Inflammatory macrophage (primary cell): Measurements from ENCODE around the gene TNRC18.
"Not testable (repeated sequence)": the region's sequence is repeated elsewhere in the genome, so short reads cannot be mapped to it uniquely, and the experiment has no call there.

Experiments used
- DNase-seq, 2 donors: peaks; one replicate each; pipeline ENCODE4 v3.0.0-alpha.2; 2020 to 2022

Gene TNRC18

DNA sequence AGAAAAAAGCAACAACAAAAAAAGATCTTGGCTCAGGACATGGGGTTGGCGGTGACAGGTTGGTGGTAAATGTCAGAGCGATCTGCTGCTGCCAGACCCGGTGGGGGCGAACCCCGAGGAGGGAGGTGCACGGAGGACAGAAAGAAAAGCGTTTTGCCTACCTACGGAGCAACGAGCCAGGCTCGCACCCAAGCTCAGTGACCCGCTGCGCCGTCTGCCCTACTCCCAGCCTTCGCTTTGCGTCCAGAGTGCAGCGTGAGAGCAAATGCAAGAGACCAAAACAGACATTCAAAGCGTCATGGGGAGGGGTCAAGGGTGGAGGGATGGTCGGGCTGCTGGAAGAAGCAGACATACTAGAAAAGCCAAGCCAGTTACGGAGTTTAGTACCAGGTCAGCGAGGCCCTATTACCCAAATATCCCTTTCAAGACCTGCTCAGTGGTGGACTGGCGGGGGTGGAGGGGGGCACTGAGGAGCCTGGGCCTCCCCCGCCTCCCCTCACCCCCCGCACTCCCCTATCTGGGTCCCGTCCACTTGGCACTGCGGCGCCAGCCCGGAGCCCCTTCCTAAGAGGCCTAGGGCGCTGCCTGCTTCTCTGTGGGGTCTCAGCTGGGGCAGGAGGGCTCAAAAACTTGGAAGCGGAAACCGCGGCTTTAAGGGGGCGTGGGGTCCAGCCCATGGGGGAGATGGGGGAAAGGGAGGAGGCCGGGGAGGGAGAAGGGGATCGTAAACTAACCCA, 74.0 kb downstream of the TNRC18 start:
- no peak for DNase-seq

GRCh38 chr7:5349005-5349380, 74.6 kb downstream of the TNRC18 start:
- no peak for DNase-seq

GRCh38 chr7:5348134-5349004, 75.3 kb downstream of the TNRC18 start:
- DNase-seq, result no peak

GRCh38 chr7:5345671-5346070, 78.0 kb downstream of the TNRC18 start:
- no peak for DNase-seq

- DNase-seq, result no peak
These were observed 78.5 kb downstream of the TNRC18 start for GRCh38 chr7:5345171-5345570.

GRCh38 chr7:5344342-5344741, 79.3 kb downstream of the TNRC18 start:
- DNase-seq, result no peak

DNA sequence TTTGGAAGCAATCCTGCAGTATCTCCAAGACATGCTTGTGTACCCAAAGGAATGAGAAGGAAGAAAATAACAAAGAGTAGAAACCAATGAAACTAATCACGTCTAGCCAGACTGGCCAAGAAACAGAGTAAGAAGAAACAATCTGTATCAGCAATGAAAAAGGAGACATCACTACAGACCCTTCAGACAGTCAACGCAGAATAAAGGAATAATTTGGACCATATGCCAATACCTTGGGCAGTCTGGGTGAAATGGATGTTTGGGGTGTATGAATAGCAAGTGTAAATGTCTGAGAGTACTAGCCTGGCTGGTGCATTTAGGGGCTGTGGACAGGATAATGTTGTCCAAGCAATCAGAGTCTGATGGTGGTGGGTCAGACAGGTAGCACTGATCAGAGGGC, 79.8 kb downstream of the TNRC18 start:
- DNase-seq, result no peak

- no peak for DNase-seq
These were observed 81.0 kb downstream of the TNRC18 start for GRCh38 chr7:5342631-5343030.

GRCh38 chr7:5339955-5340354, 83.7 kb downstream of the TNRC18 start:
- DNase-seq, result no peak

GRCh38 chr7:5337047-5337446, 86.6 kb downstream of the TNRC18 start:
- no peak for DNase-seq

- no peak for DNase-seq
These were observed 89.0 kb downstream of the TNRC18 start for GRCh38 chr7:5334671-5335070.

- DNase-seq, result no peak
These were observed 90.3 kb downstream of the TNRC18 start for GRCh38 chr7:5333121-5334045.

DNA sequence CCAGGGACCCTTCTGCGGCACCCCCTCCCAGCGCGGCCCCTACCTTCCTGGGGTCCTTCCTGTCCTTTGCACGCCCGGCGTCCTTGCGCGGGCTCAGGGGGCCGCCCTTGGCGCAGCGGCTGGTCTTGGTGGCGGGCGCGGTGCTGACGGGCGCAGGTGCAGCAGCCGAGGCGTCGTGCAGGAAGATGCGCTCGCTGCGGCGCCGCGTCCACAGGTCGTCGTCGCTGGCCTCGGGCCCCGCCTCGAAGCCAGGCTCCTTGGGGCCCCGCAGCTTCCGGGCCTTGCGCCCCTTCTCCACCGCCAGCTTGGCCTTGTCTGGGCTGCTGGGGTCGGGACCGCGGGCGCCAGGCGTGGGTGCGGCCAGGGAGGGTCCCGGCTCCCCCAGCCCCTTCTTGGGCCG, 91.1 kb downstream of the TNRC18 start:
- DNase-seq, result no peak

DNA sequence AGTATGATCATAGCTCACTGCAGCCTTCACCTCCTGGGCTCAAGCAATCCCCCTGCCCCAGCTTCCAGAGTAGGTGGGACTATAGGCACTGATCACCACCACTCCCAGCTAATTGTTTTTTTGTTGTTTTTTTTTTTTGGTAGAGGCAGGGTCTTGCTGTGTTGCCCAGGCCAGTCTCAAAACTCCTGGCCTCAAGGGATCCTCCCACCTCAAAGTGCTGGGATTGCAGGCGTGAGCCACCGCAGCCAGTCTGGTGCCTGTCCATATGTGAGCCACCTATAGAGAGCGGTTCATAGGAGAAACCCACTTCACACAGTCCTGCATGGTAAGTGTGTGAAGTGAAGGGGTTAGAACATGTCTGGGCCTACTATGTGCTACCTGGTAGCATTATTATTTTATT, 93.3 kb downstream of the TNRC18 start:
- no peak for DNase-seq

DNA sequence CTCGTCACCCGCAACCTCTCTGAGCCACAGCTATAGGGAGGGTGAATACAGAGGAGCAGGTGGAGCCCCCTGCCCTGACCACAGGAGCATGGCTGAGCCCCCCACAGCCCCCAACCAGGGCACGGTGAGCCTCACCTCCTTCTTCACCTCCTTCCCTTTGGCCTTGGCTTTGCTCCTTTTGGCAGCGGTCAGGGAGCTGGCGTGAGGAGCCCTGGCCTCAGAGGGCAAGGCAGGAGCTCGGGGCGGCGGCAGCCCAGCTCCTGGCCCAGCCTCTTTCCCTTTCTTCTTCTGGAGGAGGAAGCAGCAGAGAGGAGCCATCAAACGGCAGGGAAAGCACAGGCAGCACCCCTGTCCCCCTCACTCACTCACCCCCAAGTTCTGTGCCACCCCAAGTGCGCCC, 98.7 kb downstream of the TNRC18 start:
- DNase-seq, result no peak

DNA sequence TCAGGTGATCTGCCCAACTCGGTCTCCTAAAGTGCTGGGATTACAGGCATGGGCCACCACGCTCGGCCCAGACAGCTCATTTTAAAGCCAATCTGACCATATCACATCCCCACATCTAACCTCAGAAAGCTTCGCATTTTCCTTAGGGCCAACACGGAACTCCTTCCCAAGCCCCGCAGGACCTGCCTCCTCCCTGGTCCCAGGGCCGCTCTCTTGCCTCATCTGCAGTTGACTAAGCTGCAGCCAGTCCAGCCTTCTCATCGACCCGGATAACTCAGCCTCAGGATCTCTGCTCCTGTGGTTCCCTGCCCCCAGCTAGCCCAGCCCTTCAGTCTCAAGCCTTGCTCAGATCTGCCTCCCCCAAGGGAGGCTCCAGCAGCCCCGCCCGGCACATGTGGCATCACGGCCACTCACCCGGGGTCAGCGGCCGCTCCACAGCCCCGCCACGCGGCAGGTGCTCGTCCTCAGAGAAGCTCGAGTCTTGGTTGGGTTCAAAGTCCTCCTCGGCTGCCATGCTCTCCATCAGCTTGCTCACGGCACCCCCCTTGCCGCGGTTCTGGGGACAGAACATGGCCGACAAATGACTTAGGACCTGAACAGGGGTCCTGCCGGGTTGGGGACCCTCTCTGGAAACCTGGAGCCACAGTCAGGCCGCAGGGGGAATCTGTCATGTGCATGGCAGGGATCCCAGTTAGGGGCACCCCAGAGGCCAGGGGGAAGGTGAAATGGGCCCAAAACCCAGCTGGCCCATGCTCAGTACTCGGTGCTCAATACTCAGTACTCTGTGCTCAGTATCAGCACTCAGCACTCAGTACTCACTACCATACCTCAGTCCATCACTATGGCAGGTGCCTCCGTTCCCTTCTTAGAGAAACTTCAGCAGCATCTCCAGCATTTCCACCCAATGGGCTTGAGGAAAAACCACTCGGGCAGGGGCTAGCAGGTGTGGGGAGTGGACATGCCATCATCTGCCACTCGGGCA, 99.5 kb downstream of the TNRC18 start:
- DNase-seq, result not testable (repeated sequence)

DNA sequence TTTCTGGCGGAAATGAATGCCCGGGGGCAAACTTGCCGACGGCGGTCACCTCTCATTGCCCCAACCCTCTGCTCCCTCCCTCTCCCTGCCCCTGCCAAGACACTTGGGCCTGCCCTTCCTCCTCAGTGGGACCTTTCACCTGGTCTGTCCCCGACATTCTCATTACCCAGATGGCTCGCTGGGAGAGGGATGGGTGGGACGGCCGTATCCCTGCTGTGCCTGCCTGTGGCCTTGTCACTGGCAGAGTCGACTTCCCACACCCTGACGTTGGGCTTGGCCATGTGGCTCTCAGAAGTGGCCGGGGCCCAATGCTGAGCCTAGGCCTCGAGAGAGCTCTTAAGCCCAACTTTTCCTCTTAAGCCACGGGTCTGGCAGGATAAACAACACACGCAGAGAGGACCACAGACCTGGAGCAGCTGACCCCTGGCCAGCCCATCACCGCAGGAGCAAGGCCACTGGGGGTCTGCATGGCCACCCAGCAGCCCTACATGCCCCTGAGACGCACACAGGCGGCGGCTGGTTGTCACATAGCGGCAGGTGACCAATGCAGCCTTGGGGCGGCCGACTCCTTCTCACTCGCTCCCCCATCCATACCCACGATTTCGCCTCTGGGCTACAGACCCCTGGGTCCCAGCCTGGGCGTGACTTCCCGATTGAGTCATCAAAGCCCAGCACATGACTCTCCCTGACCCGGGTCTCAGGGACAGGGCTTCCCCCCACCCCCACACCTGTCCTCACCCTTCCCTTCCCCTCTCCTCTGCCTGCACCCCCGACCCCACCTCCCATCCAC, 100.8 kb downstream of the TNRC18 start:
- DNase-seq, result no peak

- no peak for DNase-seq
These were observed 102.7 kb downstream of the TNRC18 start for GRCh38 chr7:5320802-5321396.

DNA sequence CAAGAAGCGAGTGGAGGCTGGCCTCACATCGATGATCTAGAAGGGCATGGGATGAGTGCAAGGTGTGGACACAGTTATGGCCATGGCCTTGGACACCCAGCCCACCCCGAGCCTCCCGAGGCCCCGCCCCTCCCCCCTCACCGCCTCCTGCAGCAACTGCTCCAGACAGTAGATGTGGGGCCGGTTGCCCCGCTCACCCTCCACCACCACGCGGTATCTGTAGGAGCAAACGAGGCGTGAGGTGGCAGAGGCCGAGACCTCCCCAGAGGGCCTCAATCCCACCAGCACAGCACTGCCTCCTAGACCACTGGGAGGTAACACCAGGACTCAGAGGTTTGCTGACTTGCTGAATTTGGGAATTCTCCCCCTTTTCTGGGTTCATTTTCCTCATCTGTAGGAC, 103.2 kb downstream of the TNRC18 start:
- DNase-seq, result no peak

DNA sequence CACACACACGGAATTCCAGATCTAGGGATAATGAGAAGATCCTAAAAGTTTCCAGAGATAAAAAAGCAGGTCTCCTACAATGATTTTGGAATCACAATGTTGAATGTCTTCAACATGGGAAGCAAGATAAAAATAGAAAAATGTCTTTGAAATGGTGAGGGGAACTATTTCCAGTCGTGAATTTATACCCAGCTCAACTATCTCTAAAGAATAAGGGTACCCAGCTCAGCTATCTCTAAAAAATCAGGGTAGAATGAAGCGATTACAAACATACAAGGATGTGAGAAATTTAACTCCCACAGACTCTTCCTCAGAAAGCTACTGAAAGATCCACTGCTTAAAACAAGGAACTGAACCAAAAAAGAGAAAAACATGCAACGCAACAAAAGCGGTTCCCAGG, 105.0 kb downstream of the TNRC18 start:
- peak in 1 of 2 donors; percentile 8 for DNase-seq
